ENCODE data around the gene ZFTA. TPM values are rescaled to one million over a fixed set of nuclear protein-coding genes. Genes with fewer than 3 reads are reported as not detected.

Gene ZFTA
- total RNA-seq, 2 donors from 2014 or later, result 15.5 to 16.0 TPM

GRCh38 chr11:63762654-63763495 lies 5.7 kb downstream of the ZFTA start:
- ATAC-seq (peak; percentile 62 to 65), DNase-seq (peak; percentile 63)
- intact Hi-C loops (cut with DNase I), result loop anchor here in 1 of 2 donors (10.0 kb wide), 1 partner anchor 182 kb away; no protein-coding TSS in a partner anchor

- DNase-seq (peak; percentile 50), ATAC-seq (peak; percentile 0)
- intact Hi-C loops (cut with DNase I), result loop anchor here in 1 of 2 donors (10.0 kb wide), 1 partner anchor 183 kb away; no protein-coding TSS in a partner anchor
These were observed 6.5 kb downstream of the ZFTA start for GRCh38 chr11:63761931-63762653.

- DNase-seq (no peak), ATAC-seq (no peak)
- intact Hi-C loops (cut with DNase I), result loop anchor here in 1 of 2 donors (10.0 kb wide), 1 partner anchor 184 kb away; no protein-coding TSS in a partner anchor
These were observed 7.4 kb downstream of the ZFTA start for GRCh38 chr11:63761188-63761587.

- intact Hi-C loops (cut with DNase I), result loop anchor here in 1 of 2 donors (10.0 kb wide), 1 partner anchor 184 kb away; no protein-coding TSS in a partner anchor
- no peak for DNase-seq
- ATAC-seq, result no peak
These were observed 8.0 kb downstream of the ZFTA start for GRCh38 chr11:63760487-63761079.

- DNase-seq (no peak), ATAC-seq (no peak)
- intact Hi-C loops (cut with DNase I), result no loop called here
These were observed 11.4 kb downstream of the ZFTA start for GRCh38 chr11:63756919-63757761.

GRCh38 chr11:63749624-63750023 lies 19.0 kb downstream of the ZFTA start:
- DNase-seq (no peak), ATAC-seq (no peak)
- intact Hi-C loops (cut with DNase I), result no loop called here

- intact Hi-C loops (cut with DNase I), result no loop called here
- no peak for ATAC-seq
- no peak for DNase-seq
These were observed 21.6 kb downstream of the ZFTA start for GRCh38 chr11:63747011-63747410.

GRCh38 chr11:63745304-63746170 lies 23.0 kb downstream of the ZFTA start:
- no peak for ATAC-seq
- intact Hi-C loops (cut with DNase I), result no loop called here

GRCh38 chr11:63738720-63739360 lies 29.7 kb downstream of the ZFTA start:
- ATAC-seq, result peak; percentile 58 to 59
- intact Hi-C loops (cut with DNase I), result loop anchor here (5.0 to 10.0 kb wide), 4 partner anchors 54 to 264 kb away; partner anchors contain the start of genes ATL3 (in 1 of the 2) and RTN3 (in 1 of the 2)

More at GRCh38 chr11:63745304-63746170, 23.0 kb downstream of the ZFTA start:
- DNase-seq, result no peak

GRCh38 chr11:63737718-63738117 lies 30.9 kb downstream of the ZFTA start:
- intact Hi-C loops (cut with DNase I), result loop anchor here (5.0 to 10.0 kb wide), 4 partner anchors 53 to 263 kb away; partner anchors contain the start of genes ATL3 (in 1 of the 2) and RTN3 (in 1 of the 2)
- DNase-seq, result no peak
- no peak for ATAC-seq

More at GRCh38 chr11:63738720-63739360, 29.7 kb downstream of the ZFTA start:
- DNase-seq, result peak; percentile 70

GRCh38 chr11:63736864-63737263 lies 31.7 kb downstream of the ZFTA start:
- DNase-seq (no peak), ATAC-seq (no peak)
- intact Hi-C loops (cut with DNase I), result loop anchor here (5.0 to 10.0 kb wide), 4 partner anchors 52 to 262 kb away; partner anchors contain the start of genes ATL3 (in 1 of the 2) and RTN3 (in 1 of the 2)

GRCh38 chr11:63729326-63729725 lies 39.2 kb downstream of the ZFTA start:
- intact Hi-C loops (cut with DNase I), result no loop called here
- ATAC-seq (no peak), DNase-seq (no peak)

- DNase-seq (no peak), ATAC-seq (no peak)
- intact Hi-C loops (cut with DNase I), result no loop called here
These were observed 48.0 kb downstream of the ZFTA start for GRCh38 chr11:63720611-63721010.

- DNase-seq (no peak), ATAC-seq (no peak)
- intact Hi-C loops (cut with DNase I), result no loop called here
These were observed 48.6 kb downstream of the ZFTA start for GRCh38 chr11:63719987-63720386.

GRCh38 chr11:63719001-63719400 lies 49.6 kb downstream of the ZFTA start:
- ATAC-seq (no peak), DNase-seq (no peak)
- intact Hi-C loops (cut with DNase I), result no loop called here

Measured in left cardiac atrium (tissue), 4 donors.